ENCODE data around the gene IPCEF1. TPM values are rescaled to one million over a fixed set of nuclear protein-coding genes. Genes with fewer than 3 reads are reported as not detected.
"Not testable (repeated sequence)": the region's sequence is repeated elsewhere in the genome, so short reads cannot be mapped to it uniquely, and the experiment has no call there.

The IPCEF1 gene
- total RNA-seq, 4 donors from 2014 or later: 0.63 to 5.3 (median 1.9) TPM

DNA sequence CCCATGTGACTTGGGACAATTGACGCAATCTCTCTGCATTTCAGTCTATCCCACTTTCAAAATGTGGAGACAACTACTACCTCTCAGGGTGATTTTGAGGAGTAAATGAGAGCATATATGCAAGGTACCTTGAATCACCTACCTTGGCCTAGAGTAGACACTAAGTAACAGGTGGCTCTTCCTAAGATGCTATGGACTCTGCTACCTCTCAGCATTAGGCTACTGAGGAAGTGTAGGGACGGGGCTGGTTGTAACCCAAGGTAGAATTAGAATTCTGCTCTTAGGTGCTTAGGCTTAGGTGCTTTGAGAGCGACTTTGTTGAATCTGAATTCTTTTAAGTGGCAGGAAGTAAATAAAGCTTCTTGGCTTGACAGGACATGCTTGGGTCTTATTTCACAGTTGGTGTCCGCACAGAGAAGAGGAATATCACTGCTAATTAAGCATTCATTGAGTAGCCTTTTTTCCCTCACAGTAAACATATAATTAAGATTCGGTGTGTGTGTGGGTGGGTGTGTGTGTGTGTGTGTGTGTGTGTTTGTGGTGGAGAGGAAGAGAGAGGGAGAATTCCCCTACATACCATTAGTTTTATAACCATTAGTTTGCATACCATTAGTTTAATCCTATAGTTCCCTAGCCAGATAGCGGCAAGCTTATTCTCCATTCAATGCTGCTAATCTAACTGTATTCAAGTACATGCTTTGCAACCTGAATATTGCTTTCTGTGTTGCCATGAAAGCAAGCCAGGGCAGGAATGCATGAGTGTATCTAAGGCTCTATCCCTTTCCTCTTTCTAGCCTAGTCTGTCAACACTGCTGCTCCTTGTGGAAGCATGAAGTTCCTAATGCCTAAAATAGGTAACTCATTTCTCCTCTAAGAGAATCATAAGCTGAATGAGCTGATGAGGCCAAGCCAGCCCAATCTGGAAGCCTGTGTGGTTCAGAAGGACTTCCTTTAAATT is 112.5 kb downstream of the IPCEF1 start:
- Histone ChIP-seq H3K9me3 (no peaks in the 10 kb centered on the region), H3K4me3 (no peak overlapping the region), H3K4me1 (no peaks in the 10 kb centered on the region), H3K36me3 (no peaks in the 10 kb centered on the region), H3K27ac (no peak overlapping the region), H3K27me3 (no peaks in the 10 kb centered on the region)
- WGBS, 2 donors: 70 to 71% methylated on average over 6 of the region's 6 CpGs
- DNase-seq (ENCODE audit: low spot score in 2 of 2): no peak
- TF ChIP-seq, protein P1, sequence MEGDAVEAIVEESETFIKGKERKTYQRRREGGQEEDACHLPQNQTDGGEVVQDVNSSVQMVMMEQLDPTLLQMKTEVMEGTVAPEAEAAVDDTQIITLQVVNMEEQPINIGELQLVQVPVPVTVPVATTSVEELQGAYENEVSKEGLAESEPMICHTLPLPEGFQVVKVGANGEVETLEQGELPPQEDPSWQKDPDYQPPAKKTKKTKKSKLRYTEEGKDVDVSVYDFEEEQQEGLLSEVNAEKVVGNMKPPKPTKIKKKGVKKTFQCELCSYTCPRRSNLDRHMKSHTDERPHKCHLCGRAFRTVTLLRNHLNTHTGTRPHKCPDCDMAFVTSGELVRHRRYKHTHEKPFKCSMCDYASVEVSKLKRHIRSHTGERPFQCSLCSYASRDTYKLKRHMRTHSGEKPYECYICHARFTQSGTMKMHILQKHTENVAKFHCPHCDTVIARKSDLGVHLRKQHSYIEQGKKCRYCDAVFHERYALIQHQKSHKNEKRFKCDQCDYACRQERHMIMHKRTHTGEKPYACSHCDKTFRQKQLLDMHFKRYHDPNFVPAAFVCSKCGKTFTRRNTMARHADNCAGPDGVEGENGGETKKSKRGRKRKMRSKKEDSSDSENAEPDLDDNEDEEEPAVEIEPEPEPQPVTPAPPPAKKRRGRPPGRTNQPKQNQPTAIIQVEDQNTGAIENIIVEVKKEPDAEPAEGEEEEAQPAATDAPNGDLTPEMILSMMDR (IDR thresholded peaks at IDR 0.05): no peak
- TF ChIP-seq POLR2A (IDR thresholded peaks at IDR 0.05) (no peak), EP300 (IDR thresholded peaks at IDR 0.05) (no peak)

DNA sequence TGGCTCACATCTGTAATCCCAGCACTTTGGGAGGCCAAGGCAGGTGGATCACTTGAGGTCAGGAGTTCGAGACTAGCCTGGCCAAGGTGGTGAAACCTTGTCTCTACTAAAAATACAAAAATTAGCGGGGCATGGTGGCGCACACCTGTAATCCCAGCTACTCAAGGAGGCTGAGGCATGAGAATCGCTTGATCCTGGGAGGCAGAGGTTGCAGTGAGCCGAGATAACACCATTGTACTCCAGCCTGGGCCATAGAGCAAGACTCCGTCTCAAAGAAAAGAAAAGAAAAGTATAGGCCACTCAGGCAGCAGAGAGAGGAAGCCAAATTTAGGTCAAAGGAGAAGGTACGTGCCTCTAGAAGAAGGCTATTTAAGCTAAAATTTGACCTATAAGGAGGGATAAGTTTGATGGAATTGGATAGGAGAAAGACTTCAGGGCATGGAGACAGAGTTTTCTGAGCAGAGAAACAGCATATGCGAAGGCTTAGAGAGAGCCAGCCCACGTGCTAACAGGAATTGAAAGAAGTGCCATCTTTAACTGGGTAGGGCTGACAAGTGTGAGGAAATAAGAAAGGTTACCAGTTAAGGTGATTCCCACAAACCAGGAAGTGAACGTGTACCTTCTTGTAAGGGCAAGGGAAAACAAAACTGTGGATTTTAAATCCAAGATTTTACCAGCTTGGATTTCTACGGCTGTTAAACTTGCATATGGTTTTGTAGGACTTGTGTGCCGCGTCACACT is 113.8 kb downstream of the IPCEF1 start:
- H3K27me3 ChIP-seq: no peaks in the 10 kb centered on the region
- 92 to 93% methylated on average over 13 of the region's 13 CpGs for WGBS, 2 donors

DNA sequence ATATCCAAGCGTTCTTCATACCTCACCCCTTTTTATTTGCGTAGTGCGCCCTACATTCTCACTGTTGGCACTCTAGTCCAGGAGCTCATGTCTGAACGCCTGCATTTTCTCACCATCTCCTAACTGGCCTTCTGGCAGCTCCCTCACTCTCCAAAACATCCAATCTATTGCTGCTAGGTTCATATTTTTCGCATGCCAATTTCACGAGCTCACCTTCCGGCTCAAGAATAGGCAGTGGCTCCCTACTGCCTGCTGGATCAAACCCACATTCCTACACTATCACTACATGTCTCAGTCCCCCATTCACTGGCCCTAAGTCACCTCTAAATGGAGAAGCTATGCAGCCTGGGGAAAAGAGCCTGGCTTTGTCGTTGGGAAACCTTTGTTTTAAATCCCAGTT is 115.0 kb downstream of the IPCEF1 start:
- 86 to 90% methylated on average over 8 of the region's 8 CpGs for WGBS, 2 donors

More for the DNA sequence above, 113.8 kb downstream of the IPCEF1 start:
- Histone ChIP-seq H3K4me3 (no peak overlapping the region), H3K9me3 (no peaks in the 10 kb centered on the region), H3K4me1 (no peaks in the 10 kb centered on the region), H3K27ac (no peak overlapping the region), H3K36me3 (no peaks in the 10 kb centered on the region)
- TF ChIP-seq EP300 (IDR thresholded peaks at IDR 0.05) (no peak), POLR2A (IDR thresholded peaks at IDR 0.05) (no peak)
- TF ChIP-seq, protein P1 (IDR thresholded peaks at IDR 0.05): no peak
- no peak for DNase-seq (ENCODE audit: low spot score in 2 of 2)

DNA sequence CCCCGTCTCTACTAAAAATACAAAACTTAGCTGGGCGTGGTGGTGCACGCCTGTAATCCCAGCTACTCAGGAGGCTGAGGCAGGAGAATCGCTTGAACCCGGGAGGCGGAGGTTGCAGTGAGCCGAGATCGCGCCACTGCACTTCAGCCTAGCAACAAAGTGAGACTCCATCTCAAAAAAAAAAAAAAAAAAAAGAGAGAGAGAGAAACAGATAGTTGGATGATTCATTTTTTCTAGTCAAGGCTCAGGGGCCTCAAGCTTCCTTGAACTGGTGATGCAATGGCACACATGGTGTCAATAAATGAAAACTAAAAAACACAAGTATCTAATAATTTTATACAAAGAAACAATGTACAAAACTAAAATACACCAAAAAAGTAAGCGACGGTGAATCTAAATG is 115.5 kb downstream of the IPCEF1 start:
- not testable (repeated sequence) for H3K27ac ChIP-seq; H3K36me3 ChIP-seq; H3K9me3 ChIP-seq; H3K4me3 ChIP-seq; DNase-seq (ENCODE audit: low spot score in 2 of 2); H3K27me3 ChIP-seq; H3K4me1 ChIP-seq
- 92 to 98% methylated on average over 11 of the region's 11 CpGs for WGBS, 2 donors

More for the DNA sequence above, 115.0 kb downstream of the IPCEF1 start:
- TF ChIP-seq, protein P1 (IDR thresholded peaks at IDR 0.05): no peak
- TF ChIP-seq POLR2A (IDR thresholded peaks at IDR 0.05) (no peak), EP300 (IDR thresholded peaks at IDR 0.05) (no peak)
- no peak overlapping the region for H3K27ac ChIP-seq
- H3K4me3 ChIP-seq: no peak overlapping the region
- no peak for DNase-seq (ENCODE audit: low spot score in 2 of 2)
- no peaks in the 10 kb centered on the region for H3K27me3 ChIP-seq
- H3K9me3 ChIP-seq: no peaks in the 10 kb centered on the region
- no peaks in the 10 kb centered on the region for H3K4me1 ChIP-seq
- H3K36me3 ChIP-seq: no peaks in the 10 kb centered on the region

DNA sequence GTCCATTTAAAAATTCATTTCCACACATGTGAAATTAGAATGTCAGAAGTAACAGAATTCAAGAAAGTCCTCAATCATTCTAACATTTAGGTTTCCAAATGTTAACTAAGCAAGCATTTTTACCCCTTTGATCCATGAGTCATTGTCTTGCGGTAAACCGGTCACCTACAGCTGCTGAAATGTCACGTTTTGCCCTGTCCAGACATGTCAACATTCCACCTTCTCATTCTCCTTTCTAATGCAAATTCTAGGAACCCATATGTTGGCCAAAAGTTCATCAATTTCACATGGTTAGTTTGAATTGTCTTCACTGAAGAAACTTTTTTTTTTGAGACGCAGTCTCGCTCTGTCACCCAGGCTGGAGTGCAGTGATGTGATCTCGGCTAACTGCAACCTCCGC is 117.2 kb downstream of the IPCEF1 start:
- no peaks in the 10 kb centered on the region for H3K27me3 ChIP-seq
- TF ChIP-seq, protein P1 (IDR thresholded peaks at IDR 0.05): no peak
- TF ChIP-seq EP300 (IDR thresholded peaks at IDR 0.05) (no peak), POLR2A (IDR thresholded peaks at IDR 0.05) (no peak)
- WGBS, 2 donors: 80 to 88% methylated on average over 7 of the region's 7 CpGs
- no peak overlapping the region for H3K4me3 ChIP-seq
- H3K4me1 ChIP-seq: no peaks in the 10 kb centered on the region
- no peak overlapping the region for H3K27ac ChIP-seq
- H3K9me3 ChIP-seq: no peaks in the 10 kb centered on the region
- no peak for DNase-seq (ENCODE audit: low spot score in 2 of 2)
- H3K36me3 ChIP-seq: no peaks in the 10 kb centered on the region

Measured in tibial nerve (tissue), 4 donors.